Jurkat, Clone E6-1 (cell line): ENCODE results near the gene IGSF21.

ENCODE experiments used
- DNase-seq: peaks from one replicate; pipeline ENCODE4 v3.0.0-alpha.2; 2011; ENCODE audit warnings: low read depth, low spot score
- H3K4me3 ChIP-seq: 2 replicates; pipeline ENCODE4 v1.5.1; 2011; ENCODE audit warnings: mild to moderate bottlenecking, low read length, control low read depth, moderate library complexity

The IGSF21 gene

GRCh38 chr1:18238190-18238589, 130.6 kb downstream of the IGSF21 start:
- H3K4me3 ChIP-seq = no peak overlapping the region
- no peak for DNase-seq

DNA sequence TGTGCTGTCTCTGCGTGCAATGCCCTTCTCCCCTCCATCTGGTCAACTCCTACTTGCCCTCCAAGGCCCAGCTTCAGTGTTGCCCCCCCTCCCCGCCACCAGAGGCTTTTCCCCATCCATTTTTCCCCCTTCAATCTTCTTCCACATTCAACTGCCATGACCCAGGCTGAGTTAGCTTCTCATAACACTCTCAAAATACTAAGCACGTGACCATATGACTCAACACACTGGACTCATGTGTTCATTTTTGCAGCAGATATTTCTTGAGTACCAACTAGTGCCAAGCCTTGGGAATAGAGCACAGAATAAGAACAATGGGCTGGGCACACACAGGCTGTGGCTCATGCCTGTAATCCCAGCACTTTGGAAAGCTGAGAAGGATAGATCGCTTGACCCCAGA, 132.1 kb downstream of the IGSF21 start:
- DNase-seq = no peak

GRCh38 chr1:18240906-18241305, 133.3 kb downstream of the IGSF21 start:
- no peak overlapping the region for H3K4me3 ChIP-seq
- DNase-seq = no peak

More for the DNA sequence above, 132.1 kb downstream of the IGSF21 start:
- H3K4me3 ChIP-seq = no peak overlapping the region

DNA sequence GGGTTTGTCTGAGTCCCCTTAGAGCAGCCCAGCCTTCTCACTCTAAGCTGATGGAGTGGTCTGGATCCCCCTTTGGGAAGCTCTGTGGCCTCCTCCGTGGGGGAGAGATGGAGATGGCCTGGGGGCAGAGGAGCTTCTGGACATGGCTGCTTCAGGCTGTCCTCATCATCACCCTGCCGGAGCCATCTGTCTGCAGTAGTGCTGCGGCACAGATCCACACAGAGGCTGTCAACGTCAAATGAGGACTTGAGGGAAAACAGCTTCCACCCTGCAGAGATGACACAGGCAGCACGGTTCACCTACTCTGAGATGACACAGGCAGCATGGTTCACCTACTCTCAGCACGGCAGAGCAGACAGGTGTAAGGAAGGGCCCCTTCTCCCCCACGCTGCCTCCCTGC, 134.3 kb downstream of the IGSF21 start:
- H3K4me3 ChIP-seq = no peak overlapping the region
- DNase-seq = no peak

DNA sequence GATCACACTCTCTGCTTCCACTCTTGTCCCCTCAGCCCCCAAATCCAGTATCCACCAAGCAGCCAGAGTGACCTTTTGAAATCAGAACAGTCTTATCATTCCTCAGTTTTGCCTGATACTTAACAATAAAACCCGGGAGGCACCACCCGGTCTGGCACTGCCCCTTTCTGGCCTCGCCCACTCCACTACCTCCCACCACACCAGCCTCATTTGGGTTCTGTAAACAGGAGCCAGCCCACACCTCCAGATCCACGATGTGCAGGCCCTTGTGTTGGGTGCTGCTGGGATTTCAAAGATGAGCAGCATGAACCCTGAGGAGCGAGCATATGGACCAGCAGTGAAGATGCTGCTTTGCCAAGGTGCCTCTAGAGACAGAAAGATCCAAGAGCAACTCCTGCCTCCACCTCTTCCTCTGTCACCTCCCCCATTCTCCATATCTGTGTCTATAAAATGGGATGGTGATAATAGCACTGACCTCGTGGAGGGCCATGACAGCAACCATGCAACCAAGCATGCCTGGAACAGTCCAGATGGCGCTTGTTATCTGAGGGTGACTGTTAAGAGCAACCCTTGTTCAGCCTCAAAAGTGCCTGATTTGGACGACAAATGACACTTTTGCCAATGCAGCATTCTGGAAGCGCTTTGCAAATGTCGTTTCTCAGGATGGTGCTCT, 136.0 kb downstream of the IGSF21 start:
- H3K4me3 ChIP-seq = no peak overlapping the region
- no peak for DNase-seq

- H3K4me3 ChIP-seq = no peak overlapping the region
- DNase-seq = no peak
Observed at GRCh38 chr1:18244762-18245161, 137.2 kb downstream of the IGSF21 start.

DNA sequence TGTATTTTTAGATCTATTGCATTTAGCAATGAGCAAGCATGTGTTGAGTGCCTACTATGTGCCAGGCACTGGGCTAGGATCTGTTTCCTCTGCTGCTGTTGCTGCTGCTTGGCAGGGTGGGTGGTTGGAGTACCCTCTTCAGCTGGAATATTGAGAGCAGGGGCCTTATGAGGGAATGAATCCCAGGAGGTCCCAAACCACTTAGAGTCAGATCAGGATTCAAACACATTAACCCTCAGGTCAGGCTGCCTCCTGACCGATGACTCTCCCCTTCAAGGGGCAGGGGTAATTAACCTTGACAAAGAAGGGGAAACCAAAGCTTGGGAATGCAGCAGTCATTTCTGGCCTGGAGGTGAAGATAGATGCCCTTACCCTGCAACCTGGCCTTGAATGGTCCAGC, 138.0 kb downstream of the IGSF21 start:
- H3K4me3 ChIP-seq = no peak overlapping the region
- DNase-seq = no peak

DNA sequence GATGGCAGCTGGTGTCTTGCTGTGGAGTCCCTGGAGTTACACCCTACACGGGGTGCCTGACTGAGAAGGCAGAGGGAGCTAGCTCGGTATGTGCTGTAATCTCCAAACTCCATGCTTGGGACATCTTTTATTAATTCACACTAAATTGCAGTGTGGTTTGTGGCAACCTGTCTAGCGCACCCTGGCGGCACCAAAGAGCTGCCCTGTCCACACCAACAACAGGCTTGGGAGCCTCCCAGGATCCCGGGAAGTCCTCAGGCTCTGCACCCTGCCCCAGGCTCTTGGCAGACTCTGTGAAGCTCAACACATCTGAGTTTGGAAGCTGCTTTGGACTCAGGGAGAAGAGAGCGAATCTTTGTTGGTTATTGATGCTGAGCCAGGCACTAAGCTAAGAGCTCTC, 138.9 kb downstream of the IGSF21 start:
- DNase-seq = no peak
- H3K4me3 ChIP-seq = no peak overlapping the region

- DNase-seq = no peak
- no peak overlapping the region for H3K4me3 ChIP-seq
Observed at GRCh38 chr1:18247151-18247550, 139.6 kb downstream of the IGSF21 start.

DNA sequence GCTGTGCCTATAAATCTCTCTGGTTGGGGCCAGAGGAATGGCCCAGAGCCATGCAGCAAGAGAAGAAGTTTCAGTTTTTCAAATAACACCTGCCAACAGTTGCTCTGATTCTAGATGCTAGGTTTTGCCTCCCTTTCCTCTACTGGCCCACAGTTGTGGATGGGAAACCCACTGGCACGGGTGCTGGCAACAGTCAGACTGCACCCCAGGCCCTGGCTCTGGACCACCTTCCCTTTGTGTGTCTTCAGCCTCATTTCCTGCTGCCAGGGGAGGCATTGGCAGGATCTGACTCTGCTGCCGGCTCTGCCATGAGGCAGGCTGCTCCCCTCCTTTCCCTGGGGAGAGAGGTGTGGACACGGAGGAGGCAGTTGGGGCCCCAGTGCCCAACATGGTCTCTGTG, 142.0 kb downstream of the IGSF21 start:
- no peak for DNase-seq

DNA sequence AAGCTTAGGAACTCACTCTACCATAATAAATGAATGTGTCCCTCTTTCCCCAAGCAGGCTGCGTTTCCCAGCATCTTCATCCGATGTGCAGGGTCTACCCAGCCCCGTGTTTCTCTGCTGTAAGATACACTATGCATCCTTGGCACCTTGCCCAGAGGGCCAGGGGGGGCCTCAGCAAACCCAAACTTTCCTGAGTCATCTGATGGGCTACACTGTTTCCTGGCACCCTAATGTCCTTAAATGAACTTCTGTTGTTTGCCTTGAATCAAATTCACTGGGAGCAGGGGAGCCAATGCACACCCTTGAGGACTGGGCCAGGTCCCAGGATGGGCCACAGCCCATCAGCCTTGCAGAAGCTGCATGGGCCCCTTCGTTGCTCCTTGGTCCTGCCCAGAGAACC, 145.5 kb downstream of the IGSF21 start:
- DNase-seq = no peak
- H3K4me3 ChIP-seq = no peak overlapping the region

More for the DNA sequence above, 142.0 kb downstream of the IGSF21 start:
- H3K4me3 ChIP-seq = no peak overlapping the region

DNA sequence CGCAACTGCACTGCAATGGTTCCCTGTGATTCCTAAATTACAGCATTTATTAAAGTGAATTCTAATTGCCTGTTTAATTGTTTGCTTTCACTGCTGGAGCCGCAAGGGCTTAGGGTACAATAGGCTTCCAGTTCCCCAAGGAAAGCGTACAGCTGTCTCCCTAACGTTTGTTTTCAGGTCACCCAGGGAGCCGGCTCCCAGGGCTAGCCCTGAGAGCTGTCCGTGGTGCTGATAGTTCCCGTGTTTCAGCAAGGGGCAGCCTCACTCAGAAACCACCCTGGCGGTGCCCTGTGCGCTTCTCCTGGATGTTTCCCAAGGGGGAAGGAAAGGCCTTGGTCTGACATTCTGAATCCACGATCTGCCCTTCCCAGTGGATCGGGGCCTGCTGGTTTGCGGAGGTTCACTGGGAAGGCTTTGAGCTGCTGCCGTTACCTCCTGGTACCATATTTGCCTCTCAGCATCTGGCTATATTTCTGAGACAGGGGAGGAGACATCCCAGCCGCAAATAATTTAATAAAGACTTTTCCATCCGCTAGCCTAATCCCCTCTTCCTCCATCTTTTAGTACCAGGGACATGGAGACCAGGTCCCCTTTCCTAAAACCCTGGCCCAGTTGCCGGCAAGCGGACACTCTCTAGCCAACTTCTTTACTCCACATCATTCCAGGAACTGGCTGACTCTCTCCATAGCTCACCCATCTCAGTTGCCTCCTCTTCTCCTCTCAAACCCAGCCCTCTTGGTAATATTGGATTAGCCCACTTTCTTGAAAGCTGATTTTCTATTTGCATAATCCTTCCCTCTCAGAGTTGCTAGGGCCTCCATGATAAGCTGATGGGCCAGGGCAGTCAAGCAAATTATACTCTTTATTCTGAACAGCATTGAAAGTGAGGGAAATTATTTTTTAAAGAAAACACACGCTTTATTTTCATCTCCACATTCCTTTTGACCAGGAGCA, 149.0 kb downstream of the IGSF21 start:
- DNase-seq = peak; percentile 23
- H3K4me3 ChIP-seq = no peak overlapping the region

DNA sequence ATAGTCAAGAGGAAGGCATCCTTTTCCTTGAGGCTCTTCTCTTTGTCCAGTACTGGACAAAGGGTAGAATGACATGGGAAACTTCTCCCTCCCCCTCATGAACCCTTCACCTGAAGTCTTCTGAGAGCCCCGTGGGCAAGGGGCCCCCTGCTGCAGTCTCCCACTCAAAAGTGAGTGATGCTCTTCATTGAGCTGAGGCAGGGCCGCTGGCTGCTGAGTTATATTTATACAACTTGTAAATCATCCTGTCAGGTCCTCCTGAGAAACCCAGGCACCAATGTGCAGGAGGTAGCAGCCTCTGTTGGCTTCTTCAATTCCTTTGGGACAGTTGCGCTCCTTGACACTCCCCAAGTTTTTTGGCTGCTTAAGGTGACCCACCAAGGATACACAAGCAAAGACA, 150.2 kb downstream of the IGSF21 start:
- no peak for DNase-seq
- no peak overlapping the region for H3K4me3 ChIP-seq

- no peak for DNase-seq
- H3K4me3 ChIP-seq = no peak overlapping the region
Observed at GRCh38 chr1:18261891-18262290, 154.3 kb downstream of the IGSF21 start.

DNA sequence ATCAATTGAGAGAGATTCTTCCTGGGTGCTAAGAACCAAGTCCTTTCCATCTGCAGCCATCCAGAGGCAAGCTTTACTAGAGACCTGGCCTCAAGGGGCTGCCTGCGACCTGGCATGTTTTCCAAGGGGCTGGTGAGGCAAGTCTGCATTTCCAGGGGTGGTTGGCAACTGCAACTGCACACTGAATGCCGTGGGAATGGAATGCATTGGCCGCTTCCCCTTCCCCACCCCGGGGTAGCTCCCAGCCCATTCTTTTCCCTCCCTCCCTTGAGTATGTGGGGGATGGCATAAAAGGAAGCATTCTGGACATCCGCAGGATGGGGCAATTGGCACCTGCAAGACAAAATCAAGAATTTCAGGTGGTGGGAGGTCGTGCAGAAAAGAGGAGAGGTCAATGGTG, 155.1 kb downstream of the IGSF21 start:
- no peak overlapping the region for H3K4me3 ChIP-seq
- DNase-seq = no peak

GRCh38 chr1:18263547-18264120, 156.0 kb downstream of the IGSF21 start:
- H3K4me3 ChIP-seq = no peak overlapping the region
- DNase-seq = no peak

- DNase-seq = no peak
- H3K4me3 ChIP-seq = no peak overlapping the region
Observed at GRCh38 chr1:18264450-18265039, 156.9 kb downstream of the IGSF21 start.

- DNase-seq = no peak
- no peak overlapping the region for H3K4me3 ChIP-seq
Observed at GRCh38 chr1:18265641-18266040, 158.0 kb downstream of the IGSF21 start.

GRCh38 chr1:18266391-18266790, 158.8 kb downstream of the IGSF21 start:
- H3K4me3 ChIP-seq = no peak overlapping the region
- no peak for DNase-seq

DNA sequence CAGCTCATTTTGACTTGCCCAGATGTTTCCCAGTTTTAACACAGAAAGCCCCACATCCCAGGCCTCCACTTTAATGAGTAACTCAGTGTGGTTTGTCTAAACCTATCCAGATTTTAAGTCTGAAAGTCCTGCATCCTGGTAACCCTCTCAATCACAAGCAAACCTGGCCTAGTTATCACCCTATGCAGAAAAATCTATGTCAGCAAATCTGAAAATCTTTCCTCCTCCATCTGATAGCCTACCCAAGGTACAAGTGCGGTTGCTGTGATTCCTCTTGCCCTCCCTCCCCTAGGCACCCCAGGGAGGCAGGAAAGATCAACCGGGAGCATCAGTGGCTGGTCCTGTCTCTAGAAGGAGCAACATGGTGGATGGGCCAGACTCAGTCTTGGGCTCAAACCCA, 163.7 kb downstream of the IGSF21 start:
- no peak for DNase-seq
- H3K4me3 ChIP-seq = no peak overlapping the region
